Measurements from ENCODE around the gene CD59. TPM values are rescaled to one million over a fixed set of nuclear protein-coding genes. Genes with fewer than 3 reads are reported as not detected.

Gene CD59
- total and polyA plus RNA-seq, 9 of the 15 experiments (the other 6 are each of a cell fraction or from before 2014, with no cell fraction given): 38.1 to 338 (median 173) TPM

DNA sequence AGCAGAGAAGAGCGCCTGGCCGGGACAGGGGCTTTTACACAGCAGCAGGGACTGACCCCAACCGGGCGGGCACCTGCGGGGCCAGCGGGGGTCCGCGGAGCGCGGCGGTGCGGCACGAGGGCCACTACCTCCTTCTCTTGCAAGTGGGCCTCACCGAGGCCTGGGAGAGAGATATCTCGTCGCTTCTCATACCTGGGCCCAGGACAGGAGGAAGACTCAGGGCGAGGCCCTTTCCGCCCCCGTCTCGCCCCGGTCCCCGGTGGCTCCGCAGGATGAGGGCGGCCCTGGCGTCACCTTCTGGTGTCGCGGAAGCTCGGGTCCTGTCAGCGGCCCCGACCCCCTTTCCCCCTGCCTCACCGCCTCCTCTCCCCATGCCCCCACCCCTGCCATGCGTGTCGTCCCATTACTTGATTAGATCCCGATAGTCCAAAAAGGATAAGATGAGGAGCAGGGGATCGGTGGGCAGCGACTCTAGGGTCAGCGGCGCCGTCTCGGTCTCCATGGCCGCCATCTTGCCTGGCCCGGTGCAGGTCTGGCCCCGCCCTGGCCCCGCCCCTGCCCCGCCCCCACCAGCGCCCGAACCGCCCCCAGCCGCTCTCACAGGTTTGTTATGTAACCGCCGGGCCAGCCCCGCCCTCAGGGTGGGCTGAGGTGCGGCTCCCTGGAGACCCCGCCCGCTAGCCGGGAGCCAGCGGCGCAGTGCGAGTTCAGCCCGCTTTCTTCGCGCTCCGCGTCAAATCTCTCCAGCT, 37.9 kb upstream of the CD59 start, which contains the start of gene FBXO3 (continued):
- TF ChIP-seq CCNT2 (IDR thresholded peaks at IDR 0.05; ENCODE audit: borderline replicate concordance, extremely low read depth, insufficient read length, low read depth, low read length) (no peak), POLR2AphosphoS5 (IDR thresholded peaks at IDR 0.05; ENCODE audit: control insufficient read depth, insufficient read depth, low read depth, low read length) (peak; percentile 66), TAF7 (tag; IDR thresholded peaks at IDR 0.05) (peak; percentile 67; the same call in 1 of the 2 replicates), CHCHD3 (CRISPR knock-in tag; IDR thresholded peaks at IDR 0.05) (no peak), EP400 (IDR thresholded peaks at IDR 0.05) (no peak), SREBF1 (IDR thresholded peaks at IDR 0.05; ENCODE audit: borderline replicate concordance, low read depth, low read length) (no peak), FUS (optimal IDR thresholded peaks at IDR 0.05; ENCODE audit: low read depth, low read length) (no peak), MAZ (CRISPR knock-in tag; conservative IDR thresholded peaks at IDR 0.05 in 1 of 2, IDR thresholded peaks at IDR 0.05 in 1 of 2) (peak in 1 of 2 experiments; percentile 72; a peak in 2 of 4 replicates), TOE1 (IDR thresholded peaks at IDR 0.05; ENCODE audit: borderline replicate concordance) (no peak), TOE1 (CRISPR knock-in tag; IDR thresholded peaks at IDR 0.05; ENCODE audit: borderline replicate concordance, low read depth) (no peak), SNRNP70 (optimal IDR thresholded peaks at IDR 0.05; ENCODE audit: low read depth, low read length) (no peak), TAF9B (IDR thresholded peaks at IDR 0.05; ENCODE audit: partially characterized antibody) (peak; percentile 28), OTX1 (CRISPR knock-in tag; IDR thresholded peaks at IDR 0.05) (no peak), ZNF589 (CRISPR knock-in tag; IDR thresholded peaks at IDR 0.05; ENCODE audit: low read depth) (no peak), NFE2L1 (tag; IDR thresholded peaks at IDR 0.05; ENCODE audit: borderline replicate concordance, low read depth) (no peak), SUPT5H (IDR thresholded peaks at IDR 0.05) (peak; percentile 72), TSC22D4 (tag; IDR thresholded peaks at IDR 0.05) (no peak), YY1 (IDR thresholded peaks at IDR 0.05; ENCODE audit: borderline replicate concordance in 1 of 3, control insufficient read depth in 1 of 3, extremely low read depth in 1 of 3, insufficient read depth in 3 of 3, insufficient read length in 1 of 3, insufficient replicate concordance in 2 of 3, low read depth in 1 of 3, low read length in 2 of 3) (peak; percentile 74 to 93 (median 92)), TAF15 (IDR thresholded peaks at IDR 0.05; ENCODE audit: low read depth, low read length) (no peak), POLR2G (IDR thresholded peaks at IDR 0.05; ENCODE audit: low read depth, low read length) (peak; percentile 70), LEF1 (IDR thresholded peaks at IDR 0.05) (no peak), RBM25 (IDR thresholded peaks at IDR 0.05; ENCODE audit: low read depth, low read length, severe bottlenecking) (no peak), ZNF77 (CRISPR knock-in tag; IDR thresholded peaks at IDR 0.05) (no peak), ZNF347 (CRISPR knock-in tag; IDR thresholded peaks at IDR 0.05; ENCODE audit: low read depth) (no peak), SIN3B (IDR thresholded peaks at IDR 0.05; ENCODE audit: low read depth) (0 out of 2 replicates have a peak, but pooled peaks have one; percentile 16), PHF20 (IDR thresholded peaks at IDR 0.05; ENCODE audit: partially characterized antibody) (peak; percentile 43), SNIP1 (IDR thresholded peaks at IDR 0.05; ENCODE audit: low read depth) (no peak), DIDO1 (tag; IDR thresholded peaks at IDR 0.05; ENCODE audit: low read depth) (peak; percentile 25; the same call in 1 of the 2 replicates)
- TF ChIP-seq, protein P1, sequence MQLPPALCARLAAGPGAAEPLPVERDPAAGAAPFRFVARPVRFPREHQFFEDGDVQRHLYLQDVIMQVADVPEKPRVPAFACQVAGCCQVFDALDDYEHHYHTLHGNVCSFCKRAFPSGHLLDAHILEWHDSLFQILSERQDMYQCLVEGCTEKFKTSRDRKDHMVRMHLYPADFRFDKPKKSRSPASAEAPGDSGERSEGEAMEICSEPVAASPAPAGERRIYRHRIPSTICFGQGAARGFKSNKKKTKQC (CRISPR knock-in tag; IDR thresholded peaks at IDR 0.05): 0 out of 2 replicates have a peak, but pooled peaks have one; percentile 23

Measured in K562 (cell line).